Measurements from ENCODE around the gene SLC6A17.

The SLC6A17 gene

DNA sequence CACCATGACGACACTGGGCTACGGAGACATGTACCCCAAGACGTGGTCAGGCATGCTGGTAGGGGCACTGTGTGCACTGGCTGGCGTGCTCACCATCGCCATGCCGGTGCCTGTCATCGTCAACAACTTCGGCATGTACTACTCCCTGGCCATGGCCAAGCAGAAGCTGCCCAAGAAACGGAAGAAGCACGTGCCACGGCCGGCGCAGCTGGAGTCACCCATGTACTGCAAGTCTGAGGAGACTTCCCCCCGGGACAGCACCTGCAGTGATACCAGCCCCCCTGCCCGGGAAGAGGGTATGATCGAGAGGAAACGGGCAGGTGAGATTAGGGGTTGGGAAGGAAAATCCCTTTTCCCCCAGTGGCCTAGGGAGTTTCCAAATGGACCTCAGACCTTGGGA lies 73.3 kb downstream of the SLC6A17 start:
- DNase-seq, result no peak

DNA sequence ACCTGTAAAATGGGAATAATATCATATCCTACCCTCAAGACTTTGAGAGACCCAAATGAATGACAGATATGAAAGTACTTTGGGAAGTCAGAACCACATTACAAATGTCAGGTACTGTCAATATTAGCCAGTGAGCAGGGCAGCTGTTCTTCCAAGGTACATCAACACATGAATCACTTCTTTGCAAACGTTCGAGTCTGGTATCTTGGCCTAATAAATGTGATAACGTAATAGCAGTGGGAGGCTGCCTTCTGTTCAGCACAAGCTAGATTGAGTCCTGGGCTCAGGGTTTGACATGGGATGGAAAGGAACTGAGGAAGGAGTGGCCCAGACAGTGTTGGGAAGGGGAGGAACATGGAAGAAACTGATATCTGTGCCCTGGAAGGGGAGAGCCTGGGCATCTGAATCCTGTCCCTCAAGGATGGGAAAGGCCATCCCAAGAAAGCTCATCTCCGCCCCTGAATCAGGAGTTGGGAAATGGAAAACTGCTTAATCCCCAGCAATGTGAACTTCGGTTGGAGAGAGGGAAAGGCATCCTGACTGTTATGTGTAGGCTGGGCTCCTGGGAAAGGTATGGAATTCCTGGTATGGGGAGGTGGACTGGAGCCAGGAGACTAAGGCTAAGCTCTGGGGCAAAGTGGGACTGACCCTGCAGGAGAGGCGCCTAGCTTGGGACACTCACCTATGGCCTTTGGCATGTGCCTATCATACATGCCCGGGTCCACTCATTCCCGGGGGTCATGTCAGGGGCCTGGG lies 74.1 kb downstream of the SLC6A17 start:
- DNase-seq, result no peak

DNA sequence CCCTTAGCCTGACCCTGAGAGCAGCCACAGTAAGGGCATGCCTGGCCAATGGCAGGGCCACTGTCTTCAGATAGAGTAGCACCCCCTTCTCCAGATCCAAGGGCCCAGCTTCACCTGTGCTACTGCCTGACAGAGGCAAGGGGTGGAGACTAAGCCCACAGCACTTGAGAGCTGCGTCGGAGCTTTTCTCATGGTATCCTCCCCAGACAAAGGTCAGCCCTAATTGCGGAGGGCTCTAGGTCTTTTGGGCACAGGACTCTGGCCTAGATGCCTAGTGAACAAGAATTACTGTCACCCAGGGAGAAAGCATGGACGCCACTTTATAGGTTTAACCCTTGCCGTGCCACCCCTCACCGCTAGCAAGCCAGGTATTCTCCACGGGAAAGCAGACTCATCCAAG lies 74.9 kb downstream of the SLC6A17 start:
- no peak for DNase-seq

DNA sequence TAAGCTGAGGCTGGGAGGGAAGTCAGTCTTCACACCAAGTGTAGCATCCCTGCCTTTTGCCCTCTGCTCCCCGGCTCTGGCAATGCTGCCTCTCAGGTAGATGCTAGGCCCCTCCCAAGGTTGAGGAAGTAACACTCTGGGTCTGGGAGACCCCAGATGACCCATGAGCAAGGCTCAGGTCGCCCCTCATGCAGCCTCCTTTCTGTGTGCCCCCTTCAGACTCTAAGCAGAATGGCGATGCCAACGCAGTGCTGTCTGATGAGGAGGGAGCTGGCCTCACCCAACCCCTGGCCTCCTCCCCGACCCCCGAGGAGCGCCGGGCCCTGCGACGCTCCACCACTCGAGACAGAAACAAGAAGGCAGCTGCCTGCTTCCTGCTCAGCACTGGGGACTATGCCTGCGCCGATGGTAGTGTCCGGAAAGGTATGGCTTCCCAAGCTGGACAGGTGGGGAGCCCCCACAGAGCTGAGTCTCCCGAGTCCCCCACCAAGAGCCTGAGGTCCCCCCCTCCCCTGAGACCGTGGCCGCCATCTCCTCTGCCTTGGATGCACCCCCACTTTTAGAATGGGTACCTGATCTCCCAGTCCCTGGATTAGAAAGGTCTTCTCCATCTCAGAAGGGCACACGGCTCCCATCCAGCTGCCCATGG lies 75.6 kb downstream of the SLC6A17 start:
- DNase-seq, result no peak

DNA sequence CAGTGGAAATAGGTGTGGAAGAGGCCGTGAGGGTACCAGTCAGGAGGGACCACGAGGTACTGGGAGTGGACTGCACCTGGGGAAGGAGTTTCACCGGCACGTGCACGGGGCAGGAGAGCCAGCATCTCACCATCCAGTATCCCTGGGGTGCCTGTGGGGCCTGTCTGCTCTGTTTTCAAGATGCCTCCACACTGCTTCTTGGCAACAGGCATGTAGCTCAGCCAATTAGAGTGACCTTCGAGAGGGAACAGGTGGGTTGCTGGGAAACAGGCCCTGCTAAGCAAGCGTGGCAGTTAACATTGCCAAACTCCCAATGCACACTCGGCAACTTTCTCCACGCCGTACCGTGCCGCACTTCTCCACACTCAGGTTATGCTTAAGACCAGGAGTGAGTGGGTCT lies 77.5 kb downstream of the SLC6A17 start:
- no peak for DNase-seq

DNA sequence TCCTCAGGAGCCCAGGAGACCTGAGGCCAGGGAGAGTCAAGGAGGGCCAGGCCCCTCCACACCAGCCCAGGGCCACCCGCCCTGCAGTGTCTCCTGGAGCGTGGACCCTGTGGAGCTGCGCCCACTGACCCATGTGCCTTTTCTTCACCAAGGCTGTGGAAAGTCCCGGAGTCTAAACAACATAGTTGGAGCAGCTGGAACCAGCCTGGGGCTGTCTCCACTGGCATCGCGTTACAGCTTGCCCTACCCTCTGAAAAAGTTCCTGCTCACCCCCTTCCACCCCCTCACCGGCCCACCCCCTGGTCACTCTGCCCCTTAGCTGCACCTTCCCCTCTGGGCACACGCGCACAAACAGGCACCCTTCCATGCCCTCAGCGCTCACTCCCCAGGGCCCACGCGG lies 78.1 kb downstream of the SLC6A17 start:
- no peak for DNase-seq

DNA sequence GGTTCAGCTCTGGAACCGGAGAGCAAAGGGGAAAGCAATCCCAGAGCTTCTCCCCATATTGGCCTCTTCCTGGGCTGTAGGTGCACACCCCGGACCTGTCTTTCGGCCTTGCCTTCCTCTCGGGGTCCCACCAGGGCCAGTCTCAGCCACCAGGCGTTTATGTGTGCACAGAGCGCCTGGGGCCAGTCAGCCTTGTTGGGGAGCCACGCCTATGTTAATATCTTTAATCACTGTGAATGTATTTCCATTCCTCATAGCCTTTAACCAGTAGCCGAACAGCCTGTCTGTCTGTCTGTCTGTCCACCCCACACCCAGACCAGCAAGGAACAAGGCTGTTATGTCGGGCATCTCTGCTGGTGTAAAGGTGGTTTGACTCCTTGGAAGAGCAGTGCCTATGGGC lies 78.6 kb downstream of the SLC6A17 start:
- DNase-seq, result no peak

DNA sequence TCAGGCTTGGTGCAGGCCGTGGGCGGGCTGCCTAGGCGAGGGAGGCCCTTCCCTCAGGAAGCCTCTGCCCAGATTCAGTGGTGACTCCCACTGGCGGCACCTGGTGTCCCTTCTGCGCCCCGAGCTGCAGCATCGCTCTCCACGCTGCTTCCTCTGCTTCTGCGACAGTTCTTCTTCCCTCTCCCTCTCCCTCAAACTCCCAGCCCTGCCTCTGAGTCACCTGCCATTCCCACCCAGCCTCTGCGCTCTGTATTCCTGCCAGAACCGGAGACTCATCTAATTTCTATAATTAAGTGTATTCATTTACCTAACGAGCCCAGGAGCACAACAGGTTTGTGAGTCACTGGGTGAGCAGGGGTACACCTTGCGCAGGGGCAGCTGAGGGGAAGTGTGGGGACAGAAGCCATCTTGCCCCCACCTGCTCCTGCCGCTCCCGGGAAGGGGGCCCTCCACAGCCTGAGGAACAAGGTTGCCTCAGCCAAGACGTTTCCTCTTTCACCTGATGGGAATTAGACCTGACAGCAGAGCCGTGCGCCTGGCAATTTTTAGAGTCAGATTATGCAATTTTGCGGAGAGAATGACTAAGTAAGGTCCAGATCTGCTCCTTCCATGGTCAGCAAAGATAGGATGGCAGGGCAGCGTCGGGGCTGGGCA lies 79.2 kb downstream of the SLC6A17 start:
- no peak for DNase-seq

DNA sequence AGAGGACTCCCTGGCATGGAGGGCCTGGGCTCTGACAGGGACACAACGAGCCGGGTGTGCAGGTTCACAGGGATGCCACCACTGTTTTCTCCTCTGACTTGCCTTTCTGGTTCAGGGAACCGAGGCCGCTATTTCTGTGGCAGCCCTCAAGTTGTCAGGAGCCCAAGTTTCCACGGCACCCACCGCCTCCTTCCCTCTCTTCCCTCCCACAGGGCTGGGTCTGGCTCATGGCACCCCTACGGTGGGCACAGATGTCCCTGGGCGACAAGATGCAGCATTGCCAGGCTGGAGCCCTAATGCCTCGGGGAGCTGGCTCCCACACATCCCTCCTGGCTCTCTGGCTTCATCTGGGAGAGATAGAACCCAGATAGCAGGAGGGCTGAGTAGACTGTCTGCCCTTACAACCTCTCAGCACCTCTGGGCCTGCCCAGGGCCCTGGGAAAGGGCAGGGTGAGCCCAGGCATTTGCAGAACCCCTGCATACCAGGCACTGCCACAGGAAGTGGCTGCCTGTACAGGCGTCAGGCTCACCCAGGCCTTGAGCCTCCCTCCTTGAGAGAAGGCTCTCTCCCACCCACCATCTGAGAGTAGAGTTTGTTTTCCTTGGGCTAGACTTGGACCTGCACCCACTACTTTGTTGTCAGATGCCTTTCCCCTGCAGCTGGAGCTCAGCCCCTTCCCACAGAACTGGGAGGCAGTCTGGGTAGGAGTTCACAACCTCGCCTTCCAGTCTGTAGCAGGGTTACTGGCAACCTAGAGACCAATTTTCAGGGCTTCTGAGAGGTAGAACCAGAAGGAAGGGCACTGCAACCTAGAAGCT lies 80.3 kb downstream of the SLC6A17 start:
- no peak for DNase-seq

DNA sequence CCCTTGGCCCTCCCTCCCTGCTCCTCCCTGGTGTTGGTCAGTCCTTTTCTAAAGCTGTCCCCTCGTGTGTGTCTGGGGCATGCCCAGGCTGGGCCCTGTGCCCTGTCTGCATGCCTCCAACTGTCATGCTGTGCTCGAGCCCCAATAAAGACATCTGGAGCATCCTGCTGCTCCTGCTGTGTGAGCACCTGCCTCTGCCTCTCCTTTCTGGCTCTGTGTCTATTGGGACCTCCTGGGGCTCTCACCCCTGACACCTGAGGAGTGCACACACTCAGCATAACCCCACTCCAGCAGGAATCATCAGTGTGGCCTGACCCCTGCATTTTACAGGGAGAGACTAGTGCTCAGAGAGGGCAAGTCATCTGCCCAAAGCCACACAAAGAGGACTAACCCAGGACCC lies 83.6 kb downstream of the SLC6A17 start:
- no peak for DNase-seq

DNA sequence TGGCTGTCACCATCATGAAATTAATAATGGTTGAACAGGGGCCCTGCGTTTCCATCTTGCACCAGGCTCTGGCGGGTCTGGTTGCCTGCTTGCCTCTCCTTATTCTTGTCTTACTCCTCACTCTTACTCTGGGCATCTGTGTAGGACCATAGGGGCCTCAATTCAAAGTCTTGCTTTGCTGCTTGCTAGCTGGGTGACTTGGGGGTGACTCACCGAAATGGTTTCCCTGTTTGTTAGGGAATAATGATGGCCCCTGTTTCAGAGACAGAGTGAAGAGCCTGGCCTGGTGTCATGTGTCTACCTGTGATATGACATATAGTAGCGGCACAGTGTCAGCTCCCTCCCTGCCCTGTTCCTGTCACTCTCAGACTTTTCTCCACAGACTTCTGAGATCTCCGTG lies 84.4 kb downstream of the SLC6A17 start:
- no peak for DNase-seq

DNA sequence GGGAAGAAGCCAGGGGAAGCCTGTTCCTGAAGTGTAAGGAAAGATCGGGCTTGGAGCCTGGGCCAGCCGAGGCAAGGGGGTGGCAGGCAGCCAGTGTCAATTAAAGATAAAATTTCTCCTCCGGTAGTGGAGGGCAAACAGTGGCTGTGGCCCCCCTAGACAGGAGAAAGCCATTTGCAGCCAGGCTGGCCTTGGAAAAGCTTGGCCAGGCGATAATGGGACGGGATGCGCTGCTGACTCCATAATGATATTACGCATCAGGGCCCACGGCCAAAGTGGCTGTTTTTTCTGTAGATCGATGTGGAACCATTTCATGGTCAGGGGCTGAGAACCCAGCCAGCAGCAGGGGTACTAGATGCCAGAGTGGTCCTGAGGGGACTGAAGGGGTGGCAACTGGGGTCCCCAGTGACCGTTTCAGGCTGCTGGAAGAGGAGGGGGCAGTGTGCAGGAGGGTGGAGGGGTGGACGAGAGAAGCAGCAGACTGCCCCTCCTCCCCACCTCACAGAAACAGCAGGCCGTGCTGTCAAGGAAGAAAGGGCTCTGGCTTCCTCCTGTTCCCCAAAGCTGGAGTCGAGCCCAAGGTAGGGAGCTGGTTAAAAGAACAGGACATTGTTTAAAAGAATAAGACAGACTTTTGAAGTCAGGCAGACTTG lies 85.0 kb downstream of the SLC6A17 start:
- no peak for DNase-seq

DNA sequence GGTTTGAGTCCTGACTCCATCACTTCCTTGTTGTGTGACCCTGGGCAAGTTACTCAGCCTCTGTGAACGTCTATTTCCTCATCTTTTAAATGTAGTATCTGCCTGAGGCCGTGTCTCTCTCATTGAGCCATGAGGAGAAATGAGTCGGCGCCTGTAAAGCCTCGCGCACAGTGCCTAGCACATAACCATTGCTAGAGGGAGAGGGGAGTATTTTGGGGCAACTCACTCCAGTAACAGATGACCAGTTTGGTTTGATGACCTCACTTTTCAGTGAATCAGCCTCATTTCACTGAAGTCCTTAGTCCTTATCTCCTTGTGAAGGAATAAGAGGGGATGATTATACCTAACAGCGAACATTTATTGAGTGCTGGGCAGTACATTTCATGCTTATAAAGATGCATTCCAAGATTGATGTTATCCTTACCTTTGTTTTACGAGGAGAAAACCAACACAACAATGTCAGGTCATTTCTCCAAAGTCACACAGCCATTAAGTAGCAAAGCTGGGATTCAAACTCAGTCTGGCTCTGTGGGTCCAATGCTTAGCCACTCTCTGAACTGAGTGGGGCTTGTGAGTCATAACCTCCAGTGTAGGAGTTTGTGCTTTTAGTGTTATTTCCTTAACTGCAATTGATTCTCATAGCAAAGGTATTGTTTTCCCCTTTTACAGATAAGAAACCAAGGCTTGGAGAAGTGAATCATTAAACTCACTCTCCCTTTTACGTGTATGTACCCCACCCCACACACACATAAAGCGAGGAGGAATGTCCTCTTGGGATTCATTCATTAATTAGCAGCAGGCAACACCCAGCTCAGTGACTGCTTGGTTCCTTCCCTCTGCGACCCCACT lies 85.8 kb downstream of the SLC6A17 start:
- DNase-seq, result no peak

DNA sequence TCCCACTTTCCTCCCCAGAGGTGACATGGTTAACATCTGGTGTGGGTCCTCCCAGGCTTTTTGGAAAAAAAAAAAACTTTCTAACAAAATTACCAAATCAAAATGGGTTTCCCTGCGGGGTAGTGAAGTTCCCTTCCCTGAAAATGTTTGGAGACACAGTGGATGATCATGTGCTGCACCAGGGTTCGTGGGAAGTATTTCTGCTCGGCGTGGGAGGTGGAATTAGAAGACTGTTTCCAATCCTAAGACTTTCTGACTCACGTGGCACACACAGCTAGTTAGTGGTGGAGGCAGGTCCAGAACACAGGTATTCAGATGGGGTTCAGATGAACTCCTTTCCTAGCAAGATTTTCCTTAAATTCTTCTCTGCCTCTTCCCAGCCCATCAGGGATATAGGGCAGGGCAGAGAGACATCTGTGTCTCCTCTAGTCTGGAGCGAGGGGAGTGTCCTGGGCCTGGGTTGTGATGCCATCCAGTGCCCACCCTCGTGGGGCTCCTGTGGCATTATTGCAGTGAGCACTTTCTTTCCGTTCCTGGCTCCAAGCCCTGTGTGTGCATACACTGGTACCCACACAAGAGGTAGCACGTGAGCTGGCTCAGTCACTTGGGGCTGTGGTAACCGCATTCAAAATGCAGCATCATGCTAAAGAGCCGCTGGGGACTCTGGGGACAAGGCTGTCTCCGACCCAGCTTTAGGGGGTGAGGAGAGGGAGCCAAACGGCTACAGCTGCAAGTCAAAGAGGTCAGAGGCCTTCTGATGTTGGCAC lies 87.3 kb downstream of the SLC6A17 start:
- DNase-seq, result no peak

DNA sequence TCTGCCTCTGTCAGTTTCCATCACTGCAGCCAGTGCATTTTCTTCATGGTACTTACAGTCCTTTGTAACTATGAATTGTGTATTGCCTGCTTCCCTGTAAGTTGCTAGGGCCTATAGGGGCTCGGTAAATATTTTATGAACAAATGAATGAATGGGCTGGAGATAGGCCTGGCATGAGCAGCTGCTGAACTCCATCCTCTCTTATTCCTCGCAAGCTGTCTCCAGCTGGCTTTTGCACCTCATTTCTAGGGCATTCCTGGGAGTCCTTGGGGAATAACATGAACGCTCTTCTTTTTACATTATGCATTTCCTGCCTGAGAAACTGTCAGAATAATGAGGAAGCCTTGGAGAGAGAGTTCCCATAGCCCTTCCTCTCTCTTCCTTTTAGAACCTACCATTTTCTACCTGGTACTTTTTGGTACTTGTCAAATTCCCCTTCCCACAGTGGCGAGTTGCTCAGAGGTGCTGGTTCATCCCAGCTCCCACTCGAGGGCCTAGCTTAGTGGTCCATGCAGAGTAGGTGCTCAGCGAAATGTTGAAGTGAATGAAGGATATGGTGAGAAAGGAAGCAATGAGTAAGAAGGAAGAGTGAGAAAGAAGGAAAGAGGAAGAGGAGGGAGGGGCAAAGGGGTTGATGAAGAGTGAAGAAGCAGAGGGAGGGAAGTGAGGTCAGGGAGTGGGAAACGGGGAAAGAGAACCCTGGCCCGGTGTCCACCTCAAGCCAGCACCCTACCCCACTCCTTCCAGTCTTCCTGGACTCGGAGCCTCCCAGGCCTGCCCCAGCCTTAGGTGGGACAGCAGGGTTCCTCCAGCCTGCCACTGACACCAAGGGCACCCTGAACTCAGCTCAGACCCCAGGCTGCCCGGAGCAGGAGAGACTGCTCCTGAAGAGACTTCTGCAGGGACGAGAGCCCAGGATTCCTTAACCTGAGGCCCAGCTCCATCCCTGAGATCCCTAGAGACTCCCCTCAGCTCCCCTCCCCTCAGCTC lies 89.4 kb downstream of the SLC6A17 start:
- DNase-seq, result no peak

DNA sequence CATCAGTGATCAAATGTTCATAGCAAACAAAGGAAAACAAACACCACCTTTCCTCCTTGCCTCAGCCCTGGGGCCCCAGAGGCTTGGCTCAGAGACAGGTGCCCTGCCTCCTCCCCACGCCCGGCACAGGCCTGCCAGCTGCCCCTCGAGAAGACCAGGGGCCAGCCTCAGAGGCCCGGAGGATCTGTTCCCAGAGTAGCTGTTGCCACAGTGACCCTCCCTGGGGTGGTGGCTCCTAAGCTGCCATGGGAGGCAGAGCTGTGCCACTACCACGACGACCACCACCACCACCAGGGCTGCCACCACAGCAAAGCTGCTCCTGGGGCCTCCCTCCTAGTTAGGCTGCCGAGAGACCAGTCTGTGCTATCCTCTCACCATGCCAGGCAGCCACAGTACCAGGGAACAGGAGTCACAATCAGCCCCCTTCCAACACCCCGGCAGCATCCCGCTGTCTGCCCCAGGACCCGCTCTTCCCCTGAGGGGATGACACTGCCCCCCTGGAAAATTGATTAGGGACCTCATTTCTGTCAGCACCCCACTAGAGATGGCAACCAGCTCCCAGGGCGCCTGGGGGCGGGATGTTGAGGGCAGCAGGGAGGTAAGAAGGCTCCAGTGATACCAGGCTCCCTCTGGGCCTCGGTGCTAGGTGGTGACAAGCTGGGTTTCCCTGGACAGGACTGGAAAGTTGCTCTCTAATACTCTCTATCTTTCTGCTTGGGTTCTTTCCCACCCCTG lies 90.3 kb downstream of the SLC6A17 start:
- DNase-seq, result no peak

DNA sequence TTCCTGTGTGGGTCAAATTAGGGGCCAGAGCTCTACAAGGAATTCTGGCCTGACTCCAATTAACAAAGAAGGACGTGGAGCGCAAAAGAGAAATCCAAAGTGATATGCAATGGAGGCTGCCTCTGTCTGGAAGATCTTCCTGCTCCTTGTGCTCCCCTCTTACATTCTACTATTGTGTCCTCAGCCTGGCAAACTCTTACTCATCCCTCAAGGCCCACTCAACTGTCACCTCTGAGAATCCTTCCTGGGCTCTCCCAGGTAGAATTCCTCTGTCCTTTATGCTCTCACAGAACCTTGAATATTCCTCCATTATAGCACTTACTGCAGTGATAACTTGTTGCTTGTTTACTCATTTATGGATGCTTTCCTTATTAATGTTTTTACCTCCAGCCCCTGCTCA lies 91.2 kb downstream of the SLC6A17 start:
- no peak for DNase-seq

DNA sequence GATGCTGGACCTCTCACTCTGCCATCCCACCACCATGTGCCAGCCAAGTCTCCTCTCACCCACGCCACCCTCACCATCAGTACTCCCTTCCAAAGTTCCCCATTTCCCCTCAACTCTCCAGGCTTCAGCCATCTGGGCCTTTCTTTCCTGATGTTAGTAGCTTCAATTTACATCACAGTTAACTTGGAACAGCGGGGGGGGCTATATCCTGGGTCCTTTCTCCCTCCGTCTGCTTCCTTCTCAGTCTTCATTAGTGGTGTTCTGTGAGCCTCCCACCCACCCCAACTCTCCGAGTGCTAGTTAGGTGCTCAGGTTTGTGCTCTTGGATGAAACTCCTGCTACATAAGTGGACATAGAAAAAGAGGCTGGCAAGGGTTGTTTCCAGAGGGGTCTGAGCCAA lies 91.8 kb downstream of the SLC6A17 start:
- DNase-seq, result no peak

DNA sequence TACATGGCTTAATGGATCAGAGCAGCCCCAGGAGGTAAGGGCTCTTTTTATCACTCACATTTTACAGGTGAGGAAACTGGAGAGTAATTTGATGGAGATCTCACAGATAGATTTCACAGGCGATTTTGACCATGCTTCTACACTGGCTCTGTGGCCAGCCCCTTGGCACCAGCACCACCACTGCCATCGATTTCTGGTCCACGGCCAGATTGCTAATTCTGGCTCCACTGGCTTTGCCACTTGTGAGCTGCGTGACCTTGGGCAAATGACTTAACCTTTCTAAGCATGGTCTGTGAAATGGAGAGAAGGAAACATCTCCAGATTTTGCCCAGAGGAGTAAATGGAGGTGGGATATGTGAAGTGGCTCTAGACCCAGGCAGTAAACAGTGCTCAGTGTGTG lies 92.4 kb downstream of the SLC6A17 start:
- no peak for DNase-seq
